ENCODE results near the gene RASSF6. TPM values are rescaled to one million over a fixed set of nuclear protein-coding genes. Genes with fewer than 3 reads are reported as not detected.
A peak's percentile ranks its signal among the peaks of the same experiment; 100 is the strongest.
"Not testable (repeated sequence)": the region's sequence is repeated elsewhere in the genome, so short reads cannot be mapped to it uniquely, and the experiment has no call there.

RASSF6 gene
- total and polyA plus RNA-seq, 2 experiments from 2014 or later = not detected

- no peak overlapping the region for H3K27ac ChIP-seq
- peaks cover 2% of the 10 kb centered on the region; the same call in 1 of the 2 replicates for H3K27me3 ChIP-seq (replicated peaks; ENCODE audit: insufficient read depth)
- no peaks in the 10 kb centered on the region for H3K4me1 ChIP-seq (ENCODE audit: insufficient read depth)
- H4K20me1 ChIP-seq (ENCODE audit: insufficient read depth) = no peaks in the 10 kb centered on the region
- no peaks in the 10 kb centered on the region for H3K79me2 ChIP-seq (ENCODE audit: insufficient read depth)
- H3K9me2 ChIP-seq (ENCODE audit: insufficient read depth) = no peaks in the 10 kb centered on the region
- TF ChIP-seq EZH2 (IDR thresholded peaks at IDR 0.05; ENCODE audit: insufficient read depth, poor library complexity, severe bottlenecking) (no peak), EZH2phosphoT487 (IDR thresholded peaks at IDR 0.05; ENCODE audit: insufficient read depth, low read depth) (no peak)
- no peaks in the 10 kb centered on the region for H3K36me3 ChIP-seq (ENCODE audit: low read depth)
- H3K9ac ChIP-seq = no peak overlapping the region
- no peaks in the 10 kb centered on the region for H3K9me3 ChIP-seq (ENCODE audit: low read depth)
- DNase-seq = no peak
- no peak overlapping the region for H3K4me2 ChIP-seq (ENCODE audit: unreplicated experiment)
- no peak overlapping the region for H2AFZ ChIP-seq
- WGBS, 2 experiments (ENCODE audit: low coverage in 1 of 2, low lambda C conversion rate in 2 of 2, missing lambda C conversion rate in 2 of 2) = 65 to 67% methylated on average over 3 of the region's 3 CpGs
- no peak overlapping the region for H3K4me3 ChIP-seq
- no peaks in the 10 kb centered on the region for H3F3A ChIP-seq (ENCODE audit: insufficient read depth)
- in situ Hi-C loops (cut with MboI) = no loop called here
Measured at GRCh38 chr4:73603271-73603710, 16.9 kb downstream of the RASSF6 start.

- DNase-seq = no peak
- H3K27me3 ChIP-seq (replicated peaks; ENCODE audit: insufficient read depth) = no peaks in the 10 kb centered on the region
- H3K9me3 ChIP-seq (ENCODE audit: low read depth) = no peaks in the 10 kb centered on the region
- no peaks in the 10 kb centered on the region for H3F3A ChIP-seq (ENCODE audit: insufficient read depth)
- in situ Hi-C loops (cut with MboI) = no loop called here
- no peak overlapping the region for H3K27ac ChIP-seq
- no peaks in the 10 kb centered on the region for H3K4me1 ChIP-seq (ENCODE audit: insufficient read depth)
- H2AFZ ChIP-seq = no peak overlapping the region
- no peak overlapping the region for H3K9ac ChIP-seq
- no peaks in the 10 kb centered on the region for H3K79me2 ChIP-seq (ENCODE audit: insufficient read depth)
- H3K4me2 ChIP-seq (ENCODE audit: unreplicated experiment) = no peak overlapping the region
- TF ChIP-seq EZH2 (IDR thresholded peaks at IDR 0.05; ENCODE audit: insufficient read depth, poor library complexity, severe bottlenecking) (no peak), EZH2phosphoT487 (IDR thresholded peaks at IDR 0.05; ENCODE audit: insufficient read depth, low read depth) (no peak)
- no peak overlapping the region for H3K4me3 ChIP-seq
- no peaks in the 10 kb centered on the region for H3K9me2 ChIP-seq (ENCODE audit: insufficient read depth)
- H4K20me1 ChIP-seq (ENCODE audit: insufficient read depth) = no peaks in the 10 kb centered on the region
- no peaks in the 10 kb centered on the region for H3K36me3 ChIP-seq (ENCODE audit: low read depth)
Measured at GRCh38 chr4:73600954-73601353, 19.3 kb downstream of the RASSF6 start.

DNA sequence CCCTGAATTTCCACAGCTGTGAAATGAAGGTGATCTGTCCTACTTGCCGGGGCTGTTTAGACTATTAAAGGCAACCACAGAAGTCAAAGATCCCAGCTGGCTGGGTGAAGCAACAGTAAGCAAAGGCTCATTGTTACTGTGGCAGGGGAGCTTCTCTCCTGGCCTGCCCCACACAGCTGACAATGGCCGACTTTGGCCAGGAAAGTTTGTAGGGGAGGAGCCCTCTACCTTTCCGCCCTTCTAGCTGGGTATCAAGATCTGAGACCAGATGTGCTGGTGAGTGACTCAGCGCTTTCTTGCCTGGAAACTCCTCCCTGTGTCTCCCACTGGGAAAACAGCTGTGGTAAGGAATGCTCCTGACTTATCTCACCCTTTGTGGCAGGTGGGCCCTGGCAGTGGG, 21.1 kb downstream of the RASSF6 start:
- no peak overlapping the region for H3K4me2 ChIP-seq (ENCODE audit: unreplicated experiment)
- no peak overlapping the region for H2AFZ ChIP-seq
- no peak overlapping the region for H3K4me3 ChIP-seq
- no peaks in the 10 kb centered on the region for H3K4me1 ChIP-seq (ENCODE audit: insufficient read depth)
- H3K9me3 ChIP-seq (ENCODE audit: low read depth) = no peaks in the 10 kb centered on the region
- in situ Hi-C loops (cut with MboI) = loop anchor here (10.0 kb wide), 1 partner anchor 326 kb away; no protein-coding TSS in a partner anchor
- no peaks in the 10 kb centered on the region for H3K9me2 ChIP-seq (ENCODE audit: insufficient read depth)
- 72 to 74% methylated on average over 4 of the region's 4 CpGs for WGBS, 2 experiments (ENCODE audit: low coverage in 1 of 2, low lambda C conversion rate in 2 of 2, missing lambda C conversion rate in 2 of 2)
- H3K79me2 ChIP-seq (ENCODE audit: insufficient read depth) = no peaks in the 10 kb centered on the region
- H4K20me1 ChIP-seq (ENCODE audit: insufficient read depth) = no peaks in the 10 kb centered on the region
- H3K27ac ChIP-seq = no peak overlapping the region
- no peaks in the 10 kb centered on the region for H3K36me3 ChIP-seq (ENCODE audit: low read depth)
- DNase-seq = peak; percentile 31
- no peaks in the 10 kb centered on the region for H3K27me3 ChIP-seq (replicated peaks; ENCODE audit: insufficient read depth)
- no peak overlapping the region for H3K9ac ChIP-seq
- no peak for TF ChIP-seq EZH2phosphoT487 (IDR thresholded peaks at IDR 0.05; ENCODE audit: insufficient read depth, low read depth)
- TF ChIP-seq EZH2 (IDR thresholded peaks at IDR 0.05; ENCODE audit: insufficient read depth, poor library complexity, severe bottlenecking) = no peak
- no peaks in the 10 kb centered on the region for H3F3A ChIP-seq (ENCODE audit: insufficient read depth)

- H3K4me3 ChIP-seq = no peak overlapping the region
- no peak overlapping the region for H3K4me2 ChIP-seq (ENCODE audit: unreplicated experiment)
- H2AFZ ChIP-seq = no peak overlapping the region
- no peaks in the 10 kb centered on the region for H3K4me1 ChIP-seq (ENCODE audit: insufficient read depth)
- no peak for TF ChIP-seq EZH2 (IDR thresholded peaks at IDR 0.05; ENCODE audit: insufficient read depth, poor library complexity, severe bottlenecking)
- TF ChIP-seq EZH2phosphoT487 (IDR thresholded peaks at IDR 0.05; ENCODE audit: insufficient read depth, low read depth) = no peak
- H4K20me1 ChIP-seq (ENCODE audit: insufficient read depth) = no peaks in the 10 kb centered on the region
- no peaks in the 10 kb centered on the region for H3K9me2 ChIP-seq (ENCODE audit: insufficient read depth)
- in situ Hi-C loops (cut with MboI) = loop anchor here (10.0 kb wide), 1 partner anchor 327 kb away; no protein-coding TSS in a partner anchor
- H3F3A ChIP-seq (ENCODE audit: insufficient read depth) = no peaks in the 10 kb centered on the region
- no peaks in the 10 kb centered on the region for H3K9me3 ChIP-seq (ENCODE audit: low read depth)
- no peak overlapping the region for H3K9ac ChIP-seq
- no peaks in the 10 kb centered on the region for H3K27me3 ChIP-seq (replicated peaks; ENCODE audit: insufficient read depth)
- no peaks in the 10 kb centered on the region for H3K36me3 ChIP-seq (ENCODE audit: low read depth)
- H3K27ac ChIP-seq = no peak overlapping the region
- DNase-seq = no peak
- no peaks in the 10 kb centered on the region for H3K79me2 ChIP-seq (ENCODE audit: insufficient read depth)
Measured at GRCh38 chr4:73597594-73597993, 22.6 kb downstream of the RASSF6 start.

DNA sequence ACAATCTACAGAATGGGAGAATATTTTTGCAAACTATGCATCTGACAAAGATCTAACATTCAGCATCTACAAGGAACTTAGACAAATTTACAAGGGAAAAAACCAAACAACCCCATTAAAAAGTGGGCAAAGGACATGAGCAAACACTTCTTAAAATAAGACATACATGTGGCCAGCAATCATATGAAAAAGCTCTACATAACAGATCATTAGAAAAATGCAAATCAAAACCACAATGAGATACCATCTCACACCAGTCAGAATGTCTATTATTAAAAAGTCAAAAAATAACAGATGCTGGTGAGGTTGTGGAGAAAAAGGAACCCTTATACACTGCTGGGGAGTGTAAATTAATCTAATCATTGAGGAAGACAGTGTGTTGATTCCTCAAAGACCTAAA, 23.1 kb downstream of the RASSF6 start:
- DNase-seq; H3K9me3 ChIP-seq (ENCODE audit: low read depth); H3K9ac ChIP-seq; H3K4me1 ChIP-seq (ENCODE audit: insufficient read depth); H4K20me1 ChIP-seq (ENCODE audit: insufficient read depth); H3K9me2 ChIP-seq (ENCODE audit: insufficient read depth); H3K27me3 ChIP-seq (replicated peaks; ENCODE audit: insufficient read depth); H3K36me3 ChIP-seq (ENCODE audit: low read depth); H3K4me3 ChIP-seq; H3K79me2 ChIP-seq (ENCODE audit: insufficient read depth); H2AFZ ChIP-seq; H3K27ac ChIP-seq; H3F3A ChIP-seq (ENCODE audit: insufficient read depth); H3K4me2 ChIP-seq (ENCODE audit: unreplicated experiment): not testable (repeated sequence)
- in situ Hi-C loops (cut with MboI) = loop anchor here (10.0 kb wide), 1 partner anchor 328 kb away; no protein-coding TSS in a partner anchor
